GM23338 (cell line): ENCODE results near the gene TXNRD3. TPM values are rescaled to one million over a fixed set of nuclear protein-coding genes. Genes with fewer than 3 reads are reported as not detected.

Experiments
- ATAC-seq: fragments of 200-7000 bp; cut with Tn5 transposase; 3 replicates; pipeline ENCODE4 v1.9.1; 2020
- DNase-seq: peaks from one replicate; pipeline ENCODE4 v3.0.0-alpha.2; 2015; ENCODE audit warnings: low spot score
- H2AFZ ChIP-seq: fragments of 200-600 bp; sonication (generic); 2 replicates; pipeline ENCODE4 v1.8.0; 2016; ENCODE audit warnings: antibody characterized with exemption, mild to moderate bottlenecking, moderate library complexity
- H3F3A ChIP-seq: fragments of 200-600 bp; sonication (generic); replicated peaks from 2 replicates; pipeline ENCODE4 v1.8.0; 2017; ENCODE audit warnings: antibody characterized with exemption, mixed run types, low read depth
- H3K27ac ChIP-seq: fragments of 200-600 bp; sonication (generic); 2 replicates; pipeline ENCODE4 v1.6.1; 2016; ENCODE audit warnings: low read depth
- H3K27me3 ChIP-seq: fragments of 200-600 bp; sonication (generic); 2 replicates; pipeline ENCODE4 v1.8.0; 2016; ENCODE audit warnings: mild to moderate bottlenecking, mixed run types, moderate library complexity; ENCODE audit not compliant: insufficient read depth
- H3K36me3 ChIP-seq: fragments of 200-600 bp; sonication (generic); 2 replicates; pipeline ENCODE4 v1.8.0; 2016; ENCODE audit warnings: mild to moderate bottlenecking; ENCODE audit not compliant: insufficient read depth
- H3K4me1 ChIP-seq: fragments of 200-600 bp; sonication (generic); 2 replicates; pipeline ENCODE4 v1.8.0; 2016; ENCODE audit warnings: mild to moderate bottlenecking, moderate library complexity; ENCODE audit not compliant: insufficient read depth
- H3K4me2 ChIP-seq: fragments of 200-600 bp; sonication (generic); 2 replicates; pipeline ENCODE4 v1.7.1; 2017; ENCODE audit warnings: mixed run types
- H3K4me3 ChIP-seq: fragments of 200-600 bp; sonication (generic); 2 replicates; pipeline ENCODE4 v1.6.1; 2016; ENCODE audit warnings: mixed run types
- H3K79me2 ChIP-seq: fragments of 200-600 bp; sonication (generic); replicated peaks from 2 replicates; pipeline ENCODE4 v1.8.0; 2017; ENCODE audit warnings: mild to moderate bottlenecking; ENCODE audit not compliant: insufficient read depth
- H3K9me2 ChIP-seq: fragments of 200-600 bp; sonication (generic); 2 replicates; pipeline ENCODE4 v1.8.0; 2017; ENCODE audit not compliant: insufficient read depth
- H4K20me1 ChIP-seq: fragments of 200-600 bp; sonication (generic); replicated peaks from 2 replicates; pipeline ENCODE4 v1.8.0; 2017; ENCODE audit warnings: mild to moderate bottlenecking; ENCODE audit not compliant: insufficient read depth
- H3K27ac Mint-ChIP-seq: 2 replicates; pipeline ENCODE4 v1.8.0; 2020; ENCODE audit warnings: inconsistent platforms, mild to moderate bottlenecking, moderate library complexity, mixed read lengths
- H3K27me3 Mint-ChIP-seq: 3 replicates; pipeline ENCODE4 v1.8.0; 2022; ENCODE audit warnings: low read depth, mild to moderate bottlenecking, moderate library complexity, mixed read lengths, inconsistent platforms; ENCODE audit not compliant: insufficient read depth, poor library complexity
- H3K36me3 Mint-ChIP-seq: 3 replicates; pipeline ENCODE4 v1.8.0; 2021; ENCODE audit warnings: low read depth, mild to moderate bottlenecking, inconsistent platforms, moderate library complexity, mixed read lengths
- H3K4me1 Mint-ChIP-seq: 3 replicates; pipeline ENCODE4 v1.8.0; 2020; ENCODE audit warnings: mild to moderate bottlenecking, inconsistent platforms, mixed read lengths
- H3K4me3 Mint-ChIP-seq: 3 replicates; pipeline ENCODE4 v1.8.0; 2021; ENCODE audit warnings: moderate library complexity, mild to moderate bottlenecking, inconsistent platforms, mixed read lengths
- H3K9me3 Mint-ChIP-seq: 3 replicates; pipeline ENCODE4 v1.8.0; 2020; ENCODE audit warnings: moderate library complexity, mild to moderate bottlenecking, inconsistent platforms, mixed read lengths
- EZH2phosphoT487 ChIP-seq: fragments of 200-600 bp; sonication (generic); IDR thresholded peaks from one replicate; pipeline ENCODE4 v1.8.1; 2018; ENCODE audit warnings: antibody characterized with exemption; ENCODE audit not compliant: unreplicated experiment
- JUNB ChIP-seq: IDR thresholded peaks from one replicate; pipeline ENCODE4 v1.6.1; 2016; ENCODE audit warnings: antibody characterized with exemption; ENCODE audit not compliant: unreplicated experiment
- NANOG ChIP-seq: IDR thresholded peaks from 2 replicates; pipeline ENCODE4 v1.6.1; 2016; ENCODE audit warnings: antibody characterized with exemption, borderline replicate concordance
- POLR2AphosphoS5 ChIP-seq: IDR thresholded peaks from 2 replicates; pipeline ENCODE4 v1.6.1; 2016; ENCODE audit warnings: antibody characterized with exemption, low read depth
- STAT1 ChIP-seq: IDR thresholded peaks from one replicate; pipeline ENCODE4 v1.6.1; 2016; ENCODE audit warnings: antibody characterized with exemption; ENCODE audit not compliant: unreplicated experiment
- ZNF331 ChIP-seq: fragments of 250-450 bp; sonication (Bioruptor Pico); IDR thresholded peaks from 2 replicates; pipeline ENCODE4 v1.5.0; 2020; ENCODE audit warnings: low read depth, mild to moderate bottlenecking, moderate library complexity
- polyA plus RNA-seq: library from polyadenylated mRNA; unstranded; fragments of >200 nt; fragmentation: Nextera tagmentation; extraction: Ambion mirVana; gene quantifications from 2 replicates; pipeline ENCODE4 v1.2.1, GENCODE V29; 2016
- total RNA-seq: library from RNA; depleted of rRNA; stranded (reverse); fragments of >200 nt; shearing (Covaris generic); gene quantifications from 2 replicates; pipeline ENCODE4 v1.2.3, GENCODE V29; 2014
- TF ChIP-seq, protein P1 (sequence below): fragments of 250-450 bp; sonication (Bioruptor Pico); IDR thresholded peaks from 2 replicates; pipeline ENCODE4 v1.5.0; 2020; ENCODE audit warnings: mild to moderate bottlenecking, moderate library complexity
- TF ChIP-seq, protein P2 (sequence below): IDR thresholded peaks from 2 replicates; pipeline ENCODE4 v1.6.1; 2016; ENCODE audit warnings: antibody characterized with exemption
- TF ChIP-seq, protein P3 (sequence below), 2 experiments: fragments of 200-600 bp in 1 of 2; sonication (generic) in 1 of 2; conservative IDR thresholded peaks; 2 replicates each; pipeline versions ENCODE4 v1.5.1 to v1.6.1; 2016 to 2017; ENCODE audit warnings: antibody characterized with exemption in 2 of 2, low read depth in 2 of 2, mild to moderate bottlenecking in 2 of 2, moderate library complexity in 1 of 2

Gene TXNRD3
- total and polyA plus RNA-seq, 2 experiments from 2014 or later, result 3.0 to 4.1 TPM

DNA sequence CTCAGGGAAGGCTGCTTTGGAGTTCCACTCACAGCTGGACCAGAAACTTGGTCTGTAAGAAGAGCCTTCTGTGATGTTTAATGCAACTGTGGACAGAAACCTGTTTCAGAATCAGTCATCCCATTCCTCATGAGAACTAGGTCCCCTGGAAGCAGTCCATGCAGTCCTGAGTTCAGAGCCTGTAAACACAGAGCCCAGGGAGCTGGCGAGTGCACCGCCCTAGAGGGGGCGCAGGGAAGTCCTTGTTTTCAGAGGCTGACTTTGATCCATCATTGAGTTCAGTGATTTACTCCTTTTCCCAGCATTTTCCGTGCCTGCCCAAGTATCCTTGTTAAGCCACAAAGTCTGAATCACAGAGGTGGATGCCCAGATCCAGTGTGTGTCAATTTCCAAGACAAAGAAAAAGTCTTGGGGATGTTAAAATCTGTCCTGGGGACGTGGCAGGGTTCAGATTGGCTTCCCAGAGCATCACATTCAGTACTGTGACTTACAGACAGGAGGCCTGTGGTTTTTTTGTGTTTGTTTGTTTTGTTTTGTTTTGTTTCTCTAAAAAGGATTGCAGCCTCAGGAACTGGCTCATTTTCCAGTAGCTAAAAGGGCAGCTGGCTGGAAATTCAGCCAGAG lies 9.8 kb upstream of the TXNRD3 start:
- H3K4me2 ChIP-seq, result no peak overlapping the region
- peak; percentile 48 for DNase-seq
- peaks cover 3% of the 10 kb centered on the region for H3K27me3 Mint-ChIP-seq

DNA sequence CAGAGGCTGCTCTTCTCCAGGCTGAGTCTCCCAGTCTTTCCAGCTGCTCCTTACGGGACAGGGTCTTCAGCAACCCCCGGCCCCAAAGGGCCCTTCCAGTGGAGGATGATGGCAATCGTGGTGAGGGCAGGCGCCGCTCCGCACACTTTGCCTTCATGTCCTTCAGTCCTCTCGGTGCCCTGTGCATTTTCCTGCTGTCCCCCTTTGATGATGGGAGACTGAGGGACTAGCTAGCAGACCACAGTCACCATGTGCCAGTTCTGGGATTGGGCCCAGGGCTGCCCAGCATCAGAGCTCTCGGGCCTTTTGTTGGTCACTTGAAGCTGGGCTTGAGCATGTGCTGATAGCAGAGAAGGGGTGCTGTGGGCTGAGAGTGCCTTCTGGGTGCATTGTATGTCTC lies 8.8 kb upstream of the TXNRD3 start:
- peaks cover 3% of the 10 kb centered on the region for H3K27me3 Mint-ChIP-seq
- Histone ChIP-seq H3K27ac (no peak overlapping the region), H4K20me1 (no peaks in the 10 kb centered on the region), H3K4me1 (no peaks in the 10 kb centered on the region), H3K79me2 (no peaks in the 10 kb centered on the region), H3F3A (no peaks in the 10 kb centered on the region), H3K9me2 (no peaks in the 10 kb centered on the region), H3K36me3 (no peaks in the 10 kb centered on the region), H2AFZ (no peak overlapping the region), H3K27me3 (no peaks in the 10 kb centered on the region), H3K4me2 (no peak overlapping the region), H3K4me3 (no peak overlapping the region)
- peaks cover 9% of the 10 kb centered on the region; the same call in 2 of the 3 replicates for H3K4me1 Mint-ChIP-seq
- H3K36me3 Mint-ChIP-seq, result no peaks in the 10 kb centered on the region
- 0 out of 3 replicates have a peak, but pooled peaks cover 3% of the 10 kb centered on the region for H3K9me3 Mint-ChIP-seq
- DNase-seq (no peak), ATAC-seq (no peak)
- H3K4me3 Mint-ChIP-seq, result no peak overlapping the region
- no peak overlapping the region for H3K27ac Mint-ChIP-seq
- TF ChIP-seq, protein P1, sequence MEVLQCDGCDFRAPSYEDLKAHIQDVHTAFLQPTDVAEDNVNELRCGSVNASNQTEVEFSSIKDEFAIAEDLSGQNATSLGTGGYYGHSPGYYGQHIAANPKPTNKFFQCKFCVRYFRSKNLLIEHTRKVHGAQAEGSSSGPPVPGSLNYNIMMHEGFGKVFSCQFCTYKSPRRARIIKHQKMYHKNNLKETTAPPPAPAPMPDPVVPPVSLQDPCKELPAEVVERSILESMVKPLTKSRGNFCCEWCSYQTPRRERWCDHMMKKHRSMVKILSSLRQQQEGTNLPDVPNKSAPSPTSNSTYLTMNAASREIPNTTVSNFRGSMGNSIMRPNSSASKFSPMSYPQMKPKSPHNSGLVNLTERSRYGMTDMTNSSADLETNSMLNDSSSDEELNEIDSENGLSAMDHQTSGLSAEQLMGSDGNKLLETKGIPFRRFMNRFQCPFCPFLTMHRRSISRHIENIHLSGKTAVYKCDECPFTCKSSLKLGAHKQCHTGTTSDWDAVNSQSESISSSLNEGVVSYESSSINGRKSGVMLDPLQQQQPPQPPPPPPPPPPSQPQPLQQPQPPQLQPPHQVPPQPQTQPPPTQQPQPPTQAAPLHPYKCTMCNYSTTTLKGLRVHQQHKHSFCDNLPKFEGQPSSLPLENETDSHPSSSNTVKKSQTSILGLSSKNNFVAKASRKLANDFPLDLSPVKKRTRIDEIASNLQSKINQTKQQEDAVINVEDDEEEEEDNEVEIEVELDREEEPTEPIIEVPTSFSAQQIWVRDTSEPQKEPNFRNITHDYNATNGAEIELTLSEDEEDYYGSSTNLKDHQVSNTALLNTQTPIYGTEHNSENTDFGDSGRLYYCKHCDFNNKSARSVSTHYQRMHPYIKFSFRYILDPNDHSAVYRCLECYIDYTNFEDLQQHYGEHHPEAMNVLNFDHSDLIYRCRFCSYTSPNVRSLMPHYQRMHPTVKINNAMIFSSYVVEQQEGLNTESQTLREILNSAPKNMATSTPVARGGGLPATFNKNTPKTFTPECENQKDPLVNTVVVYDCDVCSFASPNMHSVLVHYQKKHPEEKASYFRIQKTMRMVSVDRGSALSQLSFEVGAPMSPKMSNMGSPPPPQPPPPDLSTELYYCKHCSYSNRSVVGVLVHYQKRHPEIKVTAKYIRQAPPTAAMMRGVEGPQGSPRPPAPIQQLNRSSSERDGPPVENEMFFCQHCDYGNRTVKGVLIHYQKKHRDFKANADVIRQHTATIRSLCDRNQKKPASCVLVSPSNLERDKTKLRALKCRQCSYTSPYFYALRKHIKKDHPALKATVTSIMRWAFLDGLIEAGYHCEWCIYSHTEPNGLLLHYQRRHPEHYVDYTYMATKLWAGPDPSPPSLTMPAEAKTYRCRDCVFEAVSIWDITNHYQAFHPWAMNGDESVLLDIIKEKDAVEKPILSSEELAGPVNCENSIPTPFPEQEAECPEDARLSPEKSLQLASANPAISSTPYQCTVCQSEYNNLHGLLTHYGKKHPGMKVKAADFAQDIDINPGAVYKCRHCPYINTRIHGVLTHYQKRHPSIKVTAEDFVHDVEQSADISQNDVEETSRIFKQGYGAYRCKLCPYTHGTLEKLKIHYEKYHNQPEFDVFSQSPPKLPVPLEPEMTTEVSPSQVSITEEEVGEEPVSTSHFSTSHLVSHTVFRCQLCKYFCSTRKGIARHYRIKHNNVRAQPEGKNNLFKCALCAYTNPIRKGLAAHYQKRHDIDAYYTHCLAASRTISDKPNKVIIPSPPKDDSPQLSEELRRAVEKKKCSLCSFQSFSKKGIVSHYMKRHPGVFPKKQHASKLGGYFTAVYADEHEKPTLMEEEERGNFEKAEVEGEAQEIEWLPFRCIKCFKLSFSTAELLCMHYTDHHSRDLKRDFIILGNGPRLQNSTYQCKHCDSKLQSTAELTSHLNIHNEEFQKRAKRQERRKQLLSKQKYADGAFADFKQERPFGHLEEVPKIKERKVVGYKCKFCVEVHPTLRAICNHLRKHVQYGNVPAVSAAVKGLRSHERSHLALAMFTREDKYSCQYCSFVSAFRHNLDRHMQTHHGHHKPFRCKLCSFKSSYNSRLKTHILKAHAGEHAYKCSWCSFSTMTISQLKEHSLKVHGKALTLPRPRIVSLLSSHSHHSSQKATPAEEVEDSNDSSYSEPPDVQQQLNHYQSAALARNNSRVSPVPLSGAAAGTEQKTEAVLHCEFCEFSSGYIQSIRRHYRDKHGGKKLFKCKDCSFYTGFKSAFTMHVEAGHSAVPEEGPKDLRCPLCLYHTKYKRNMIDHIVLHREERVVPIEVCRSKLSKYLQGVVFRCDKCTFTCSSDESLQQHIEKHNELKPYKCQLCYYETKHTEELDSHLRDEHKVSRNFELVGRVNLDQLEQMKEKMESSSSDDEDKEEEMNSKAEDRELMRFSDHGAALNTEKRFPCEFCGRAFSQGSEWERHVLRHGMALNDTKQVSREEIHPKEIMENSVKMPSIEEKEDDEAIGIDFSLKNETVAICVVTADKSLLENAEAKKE (CRISPR knock-in tag), result no peak
- TF ChIP-seq, protein P2, sequence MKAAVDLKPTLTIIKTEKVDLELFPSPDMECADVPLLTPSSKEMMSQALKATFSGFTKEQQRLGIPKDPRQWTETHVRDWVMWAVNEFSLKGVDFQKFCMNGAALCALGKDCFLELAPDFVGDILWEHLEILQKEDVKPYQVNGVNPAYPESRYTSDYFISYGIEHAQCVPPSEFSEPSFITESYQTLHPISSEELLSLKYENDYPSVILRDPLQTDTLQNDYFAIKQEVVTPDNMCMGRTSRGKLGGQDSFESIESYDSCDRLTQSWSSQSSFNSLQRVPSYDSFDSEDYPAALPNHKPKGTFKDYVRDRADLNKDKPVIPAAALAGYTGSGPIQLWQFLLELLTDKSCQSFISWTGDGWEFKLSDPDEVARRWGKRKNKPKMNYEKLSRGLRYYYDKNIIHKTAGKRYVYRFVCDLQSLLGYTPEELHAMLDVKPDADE, result no peak
- no peak for TF ChIP-seq EZH2phosphoT487
- no peak for TF ChIP-seq STAT1
- TF ChIP-seq, protein P3, sequence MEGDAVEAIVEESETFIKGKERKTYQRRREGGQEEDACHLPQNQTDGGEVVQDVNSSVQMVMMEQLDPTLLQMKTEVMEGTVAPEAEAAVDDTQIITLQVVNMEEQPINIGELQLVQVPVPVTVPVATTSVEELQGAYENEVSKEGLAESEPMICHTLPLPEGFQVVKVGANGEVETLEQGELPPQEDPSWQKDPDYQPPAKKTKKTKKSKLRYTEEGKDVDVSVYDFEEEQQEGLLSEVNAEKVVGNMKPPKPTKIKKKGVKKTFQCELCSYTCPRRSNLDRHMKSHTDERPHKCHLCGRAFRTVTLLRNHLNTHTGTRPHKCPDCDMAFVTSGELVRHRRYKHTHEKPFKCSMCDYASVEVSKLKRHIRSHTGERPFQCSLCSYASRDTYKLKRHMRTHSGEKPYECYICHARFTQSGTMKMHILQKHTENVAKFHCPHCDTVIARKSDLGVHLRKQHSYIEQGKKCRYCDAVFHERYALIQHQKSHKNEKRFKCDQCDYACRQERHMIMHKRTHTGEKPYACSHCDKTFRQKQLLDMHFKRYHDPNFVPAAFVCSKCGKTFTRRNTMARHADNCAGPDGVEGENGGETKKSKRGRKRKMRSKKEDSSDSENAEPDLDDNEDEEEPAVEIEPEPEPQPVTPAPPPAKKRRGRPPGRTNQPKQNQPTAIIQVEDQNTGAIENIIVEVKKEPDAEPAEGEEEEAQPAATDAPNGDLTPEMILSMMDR (conservative IDR thresholded peaks at IDR 0.05; ENCODE audit: low read depth in 2 of 2), result no peak
- TF ChIP-seq NANOG, result no peak

More for the DNA sequence above, 9.8 kb upstream of the TXNRD3 start:
- H3K36me3 ChIP-seq, result no peaks in the 10 kb centered on the region
- no peaks in the 10 kb centered on the region for H3K79me2 ChIP-seq
- H3K4me3 ChIP-seq, result no peak overlapping the region
- H3K4me1 Mint-ChIP-seq, result peaks cover 9% of the 10 kb centered on the region; the same call in 2 of the 3 replicates
- no peaks in the 10 kb centered on the region for H3K9me2 ChIP-seq
- no peaks in the 10 kb centered on the region for H4K20me1 ChIP-seq
- H3K36me3 Mint-ChIP-seq, result no peaks in the 10 kb centered on the region
- no peak overlapping the region for H3K27ac ChIP-seq
- H3K4me1 ChIP-seq, result no peaks in the 10 kb centered on the region
- H2AFZ ChIP-seq, result peak overlapping the region; percentile 9; the same call in 1 of the 2 replicates
- peak; percentile 74 for ATAC-seq
- no peak overlapping the region for H3K27ac Mint-ChIP-seq
- no peaks in the 10 kb centered on the region for H3K9me3 Mint-ChIP-seq
- H3K4me3 Mint-ChIP-seq, result no peak overlapping the region
- H3F3A ChIP-seq, result no peaks in the 10 kb centered on the region
- TF ChIP-seq POLR2AphosphoS5, result no peak
- TF ChIP-seq JUNB, result no peak
- no peak for TF ChIP-seq ZNF331 (CRISPR knock-in tag)
- TF ChIP-seq NANOG, result no peak
- TF ChIP-seq, protein P3 (conservative IDR thresholded peaks at IDR 0.05; ENCODE audit: low read depth in 2 of 2), result peak; percentile 35 to 40
- no peaks in the 10 kb centered on the region for H3K27me3 ChIP-seq
